ENCODE data around the gene TUBA3E.
"Not testable (repeated sequence)": the region's sequence is repeated elsewhere in the genome, so short reads cannot be mapped to it uniquely, and the experiment has no call there.

- not testable (repeated sequence) for TF ChIP-seq CTCF (conservative IDR thresholded peaks at IDR 0.05; ENCODE audit: low read length); EZH2phosphoT487 (IDR thresholded peaks at IDR 0.05; ENCODE audit: borderline replicate concordance, low read depth, low read length)
These were observed 30.4 kb upstream of the TUBA3E start for GRCh38 chr2:130228467-130229160.

Data from OCI-LY7 (cell line).